Measurements from ENCODE around the gene EVI5L. TPM values are rescaled to one million over a fixed set of nuclear protein-coding genes. Genes with fewer than 3 reads are reported as not detected.
A peak's percentile ranks its signal among the peaks of the same experiment; 100 is the strongest.

EVI5L gene
- total and polyA plus RNA-seq, 2 of the 13 experiments (the other 11 are each of a cell fraction or from before 2014, with no cell fraction given), result 1.7 to 2.4 TPM

- TF ChIP-seq ZNF580 (CRISPR knock-in tag; IDR thresholded peaks at IDR 0.05; ENCODE audit: borderline replicate concordance, low read depth) (peak; percentile 94; the same call in 1 of the 2 replicates), TBX2 (CRISPR knock-in tag; IDR thresholded peaks at IDR 0.05; ENCODE audit: borderline replicate concordance) (peak; percentile 67), ZNF713 (CRISPR knock-in tag; IDR thresholded peaks at IDR 0.05) (no peak), CTCF (CRISPR knock-in tag; IDR thresholded peaks at IDR 0.05) (peak; percentile 99), ZNF432 (CRISPR knock-in tag; IDR thresholded peaks at IDR 0.05; ENCODE audit: borderline replicate concordance) (no peak), BCL6 (CRISPR knock-in tag; IDR thresholded peaks at IDR 0.05) (peak; percentile 60), GATAD2A (CRISPR knock-in tag; IDR thresholded peaks at IDR 0.05) (peak; percentile 56), ATF4 (CRISPR knock-in tag; IDR thresholded peaks at IDR 0.05) (peak in 1 of 2 experiments; percentile 88; a peak in 2 of 4 replicates), ZNF33A (CRISPR knock-in tag; IDR thresholded peaks at IDR 0.05; ENCODE audit: borderline replicate concordance) (no peak), SALL2 (CRISPR knock-in tag; IDR thresholded peaks at IDR 0.05) (peak; percentile 32; the same call in 1 of the 2 replicates), NR2F6 (IDR thresholded peaks at IDR 0.05) (peak; percentile 88; the same call in 1 of the 2 replicates), NR2F6 (CRISPR knock-in tag; IDR thresholded peaks at IDR 0.05) (peak; percentile 82; the same call in 1 of the 2 replicates), XRCC5 (optimal IDR thresholded peaks at IDR 0.05; ENCODE audit: low read length) (peak; percentile 83), ZNF687 (CRISPR knock-in tag; IDR thresholded peaks at IDR 0.05) (peak; percentile 98), ZFY (CRISPR knock-in tag; IDR thresholded peaks at IDR 0.05) (peak; percentile 87), ZNF513 (CRISPR knock-in tag; conservative IDR thresholded peaks at IDR 0.05) (no peak), ZNF772 (CRISPR knock-in tag; IDR thresholded peaks at IDR 0.05) (0 out of 2 replicates have a peak, but pooled peaks have one; percentile 39), MYNN (CRISPR knock-in tag; IDR thresholded peaks at IDR 0.05; ENCODE audit: low read depth) (no peak), BORCS8-MEF2B (CRISPR knock-in tag; IDR thresholded peaks at IDR 0.05) (peak; percentile 79), THAP7 (CRISPR knock-in tag; IDR thresholded peaks at IDR 0.05) (peak; percentile 74)
These were observed 73.4 kb downstream of the EVI5L start, which contains the start of gene MAP2K7 (continued) for GRCh38 chr19:7903244-7904073.
